ENCODE data around the gene IRX3. TPM values are rescaled to one million over a fixed set of nuclear protein-coding genes. Genes with fewer than 3 reads are reported as not detected.

Gene IRX3
- total and polyA plus RNA-seq, 2 of the 8 experiments (the other 6 are each of a cell fraction or from before 2014, with no cell fraction given): 0.50 to 1.6 TPM

- H3K4me3 ChIP-seq (ENCODE audit: extremely low read depth in 1 of 4, insufficient read depth in 2 of 4, low read depth in 3 of 4, low read length in 4 of 4): peak overlapping the region; percentile 60 to 93 (median 68)
- DNase-seq (ENCODE audit: low read depth in 1 of 2, low spot score in 2 of 2) (no peak), FAIRE-seq (no peak)
- H2BK5ac ChIP-seq (ENCODE audit: low read depth, low read length): no peak overlapping the region
- no peak overlapping the region for H2BK12ac ChIP-seq (ENCODE audit: low read depth, low read length)
- peak overlapping the region; percentile 10; the same call in 1 of the 2 replicates for H4K8ac ChIP-seq (ENCODE audit: extremely low read depth, insufficient read depth, low read length)
- H3K56ac ChIP-seq (replicated peaks; ENCODE audit: insufficient read length, low read depth, low read length): no peak overlapping the region
- no peak overlapping the region for H3K14ac ChIP-seq (ENCODE audit: insufficient read length)
- TF ChIP-seq JUND (IDR thresholded peaks at IDR 0.05; ENCODE audit: low read length) (no peak), RBBP5 (IDR thresholded peaks at IDR 0.05; ENCODE audit: borderline replicate concordance, low read depth, low read length) (0 out of 2 replicates have a peak, but pooled peaks have one; percentile 29), KDM4A (IDR thresholded peaks at IDR 0.05; ENCODE audit: low read depth, low read length, severe bottlenecking) (peak; percentile 31)
- peaks cover 0 to 29% (median 17%) of the 10 kb centered on the region in 4 experiments; a peak in 6 of 7 replicates for H3K4me1 ChIP-seq (replicated peaks in 1 of 4; ENCODE audit: control insufficient read depth in 3 of 4, insufficient read depth in 4 of 4, low read length in 3 of 4)
- H2BK15ac ChIP-seq (ENCODE audit: low read length): no peak overlapping the region
- H3K79me1 ChIP-seq (ENCODE audit: low read depth, low read length): no peaks in the 10 kb centered on the region
- ChIA-PET CTCF (ENCODE audit: partially characterized antibody) (interaction anchor here (0.6 to 2.3 kb wide), 5 partner anchors 91 to 736 kb away, joined by 3 to 8 read pairs (median 4); no protein-coding TSS in a partner anchor), POLR2A (ENCODE audit: partially characterized antibody) (interaction anchor here (1.3 to 2.4 kb wide), 3 partner anchors 13 to 645 kb away, joined by 3 to 6 read pairs (median 6); partner anchors contain the start of gene IRX5)
- H2BK20ac ChIP-seq (ENCODE audit: low read length): no peak overlapping the region
- peaks cover 72 to 87% (median 79%) of the 10 kb centered on the region in 4 experiments for H3K27me3 ChIP-seq (replicated peaks in 1 of 4; ENCODE audit: control insufficient read depth in 3 of 4, extremely low read depth in 1 of 4, insufficient read depth in 3 of 4, low read length in 3 of 4)
- no peak overlapping the region for H2AFZ ChIP-seq (ENCODE audit: low read length)
- no peaks in the 10 kb centered on the region for H3K79me2 ChIP-seq (ENCODE audit: control insufficient read depth in 1 of 2, insufficient read depth in 2 of 2, low read length in 2 of 2)
- H3K23ac ChIP-seq (ENCODE audit: insufficient read length): no peak overlapping the region
- no peak overlapping the region for H3K27ac ChIP-seq (ENCODE audit: low read depth, low read length)
- H3K36me3 ChIP-seq (ENCODE audit: control insufficient read depth in 2 of 4, insufficient read depth in 4 of 4, low read length in 3 of 4): peaks cover 0 to 2% (median 0%) of the 10 kb centered on the region in 4 experiments; a peak in 1 of 8 replicates
- H3K18ac ChIP-seq (ENCODE audit: extremely low read depth, low read length): no peak overlapping the region
- H4K5ac ChIP-seq (ENCODE audit: insufficient read length, low read depth, low read length): no peak overlapping the region
- H3K9ac ChIP-seq (replicated peaks in 1 of 4; ENCODE audit: extremely low read depth in 1 of 4, low read depth in 3 of 4, low read length in 3 of 4): peak overlapping the region in 1 of 4 experiments; percentile 38; a peak in 1 of 7 replicates
- no peak overlapping the region for H4K91ac ChIP-seq (replicated peaks; ENCODE audit: insufficient read length, low read length)
- no peaks in the 10 kb centered on the region for H3K9me3 ChIP-seq (ENCODE audit: insufficient read depth in 2 of 2, low read depth in 1 of 2, low read length in 1 of 2)
- H2AK5ac ChIP-seq (ENCODE audit: low read depth, low read length): no peak overlapping the region
- H4K20me1 ChIP-seq (replicated peaks in 1 of 2; ENCODE audit: control insufficient read depth in 1 of 2, insufficient read depth in 2 of 2, low read length in 2 of 2): peaks cover 9 to 12% of the 10 kb centered on the region in 2 experiments
- 2% methylated on average over 18 of the region's 43 CpGs; no CpG with 5 or more reads in 1 of the 2 experiments for WGBS, 2 experiments (ENCODE audit: extremely low coverage in 1 of 2, insufficient coverage in 1 of 2, insufficient read length in 1 of 2, insufficient replicate concordance in 2 of 2, low coverage in 1 of 2, low lambda C conversion rate in 2 of 2, missing lambda C conversion rate in 1 of 2)
- peaks cover 42% of the 10 kb centered on the region for H3K23me2 ChIP-seq (ENCODE audit: low read depth, low read length)
- no peak overlapping the region for H2BK120ac ChIP-seq (replicated peaks; ENCODE audit: low read depth, low read length)
- peak overlapping the region; percentile 77 to 95 for H3K4me2 ChIP-seq (ENCODE audit: insufficient read depth in 1 of 2, low read depth in 2 of 2, low read length in 2 of 2)
- H3K4ac ChIP-seq (replicated peaks; ENCODE audit: insufficient read length, low read depth, low read length): no peak overlapping the region
Measured at GRCh38 chr16:54286090-54286365, 559 bp downstream of the IRX3 start.

Data from H1 (cell line).